WI38 (cell line): ENCODE measurements around the gene AKT1S1.

Experiments used
- H3K4me3 ChIP-seq: 2 replicates; pipeline ENCODE4 v1.5.1; 2011; ENCODE audit warnings: low read depth, mild to moderate bottlenecking, control low read depth, low read length
- TF ChIP-seq, protein P1 (sequence below): IDR thresholded peaks from 2 replicates; pipeline ENCODE4 v1.5.1; 2012; ENCODE audit warnings: low read depth, mild to moderate bottlenecking, control low read depth, low read length

The AKT1S1 gene

DNA sequence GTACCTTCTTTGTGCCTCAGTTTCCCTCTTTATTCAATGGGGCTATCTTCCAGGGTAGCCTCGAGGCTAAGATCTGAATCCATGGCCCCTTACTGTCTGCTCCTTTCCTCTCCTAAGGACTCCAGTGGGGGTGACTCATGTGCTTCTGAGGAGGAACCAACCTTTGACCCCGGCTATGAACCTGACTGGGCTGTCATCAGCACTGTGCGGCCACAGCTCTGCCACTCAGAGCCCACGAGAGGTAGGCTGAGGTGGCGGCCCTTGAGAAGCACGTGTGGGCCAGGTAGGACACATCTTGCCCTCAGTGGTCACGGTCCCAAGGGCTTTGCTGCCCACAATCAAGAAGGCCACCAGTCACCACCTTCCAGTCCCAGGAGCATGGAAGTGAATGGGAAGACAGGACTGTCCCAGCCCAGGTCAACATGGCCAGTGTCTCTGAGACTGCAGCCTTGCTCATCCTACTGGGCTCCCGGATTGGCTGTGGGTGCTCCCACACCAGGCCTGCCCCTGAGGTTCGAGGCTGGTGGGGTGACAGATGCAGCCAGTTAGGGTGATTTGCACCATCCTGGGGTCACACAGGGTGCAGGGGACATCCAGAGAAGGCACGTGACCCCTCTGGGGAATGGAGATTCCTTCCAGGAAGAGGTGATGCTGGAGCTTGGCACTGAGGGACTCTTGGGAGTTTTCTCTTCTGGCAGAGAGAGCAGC lies 3.2 kb upstream of the AKT1S1 start:
- TF ChIP-seq, protein P1, sequence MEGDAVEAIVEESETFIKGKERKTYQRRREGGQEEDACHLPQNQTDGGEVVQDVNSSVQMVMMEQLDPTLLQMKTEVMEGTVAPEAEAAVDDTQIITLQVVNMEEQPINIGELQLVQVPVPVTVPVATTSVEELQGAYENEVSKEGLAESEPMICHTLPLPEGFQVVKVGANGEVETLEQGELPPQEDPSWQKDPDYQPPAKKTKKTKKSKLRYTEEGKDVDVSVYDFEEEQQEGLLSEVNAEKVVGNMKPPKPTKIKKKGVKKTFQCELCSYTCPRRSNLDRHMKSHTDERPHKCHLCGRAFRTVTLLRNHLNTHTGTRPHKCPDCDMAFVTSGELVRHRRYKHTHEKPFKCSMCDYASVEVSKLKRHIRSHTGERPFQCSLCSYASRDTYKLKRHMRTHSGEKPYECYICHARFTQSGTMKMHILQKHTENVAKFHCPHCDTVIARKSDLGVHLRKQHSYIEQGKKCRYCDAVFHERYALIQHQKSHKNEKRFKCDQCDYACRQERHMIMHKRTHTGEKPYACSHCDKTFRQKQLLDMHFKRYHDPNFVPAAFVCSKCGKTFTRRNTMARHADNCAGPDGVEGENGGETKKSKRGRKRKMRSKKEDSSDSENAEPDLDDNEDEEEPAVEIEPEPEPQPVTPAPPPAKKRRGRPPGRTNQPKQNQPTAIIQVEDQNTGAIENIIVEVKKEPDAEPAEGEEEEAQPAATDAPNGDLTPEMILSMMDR = no peak
- no peak overlapping the region for H3K4me3 ChIP-seq

DNA sequence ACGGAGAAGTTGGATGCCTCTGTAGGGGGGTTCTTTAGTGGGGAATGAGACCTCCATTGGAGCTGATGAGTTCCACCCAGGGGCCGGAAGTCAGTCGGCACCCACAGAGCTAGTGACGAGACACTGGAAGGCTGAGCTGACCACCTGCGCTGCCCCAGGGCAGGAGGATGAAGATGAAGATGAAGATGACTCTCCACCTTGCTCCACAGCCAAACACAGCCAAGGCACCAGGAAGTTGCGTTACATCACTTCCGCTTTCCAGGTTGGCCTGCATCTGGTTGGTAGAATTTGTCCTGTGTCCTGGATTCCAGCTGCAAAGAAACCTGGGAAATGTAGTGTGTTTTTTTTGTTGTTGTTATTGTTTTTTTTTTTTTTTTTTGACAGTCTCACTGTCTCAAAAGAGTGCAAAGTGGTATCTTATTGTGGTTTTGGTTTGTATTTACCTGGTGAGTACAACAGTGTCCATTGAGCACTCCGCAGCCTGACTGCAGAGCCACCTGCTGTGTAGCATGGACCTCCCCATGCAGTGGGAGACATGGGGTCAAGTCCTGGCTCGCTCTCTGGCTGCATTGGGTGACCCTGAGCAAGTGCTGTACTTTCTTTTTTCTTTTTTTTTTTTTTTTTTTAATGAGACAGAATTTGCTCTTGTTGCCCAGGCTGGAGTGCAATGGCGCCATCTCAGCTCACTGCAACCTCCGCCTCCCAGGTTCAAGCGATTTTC lies 2.2 kb upstream of the AKT1S1 start:
- H3K4me3 ChIP-seq = no peak overlapping the region
- TF ChIP-seq, protein P1 = no peak

DNA sequence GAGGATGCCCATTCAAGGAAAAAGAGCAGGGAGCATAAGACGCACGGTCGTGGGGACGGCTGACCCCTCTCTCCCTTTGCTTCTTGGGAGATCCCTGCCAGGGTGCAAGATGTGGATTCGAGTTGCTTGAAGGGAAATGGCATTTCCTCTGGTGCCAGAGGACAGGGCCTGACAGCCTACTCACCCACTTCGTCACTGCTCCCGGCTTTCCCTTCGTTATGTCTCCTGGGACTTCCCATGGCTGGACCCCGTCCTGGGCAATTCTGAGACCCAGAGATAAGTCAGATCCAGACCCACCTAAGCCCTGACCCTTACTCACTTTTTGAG lies 1.6 kb upstream of the AKT1S1 start:
- TF ChIP-seq, protein P1 = no peak
- H3K4me3 ChIP-seq = peak overlapping the region; percentile 89

DNA sequence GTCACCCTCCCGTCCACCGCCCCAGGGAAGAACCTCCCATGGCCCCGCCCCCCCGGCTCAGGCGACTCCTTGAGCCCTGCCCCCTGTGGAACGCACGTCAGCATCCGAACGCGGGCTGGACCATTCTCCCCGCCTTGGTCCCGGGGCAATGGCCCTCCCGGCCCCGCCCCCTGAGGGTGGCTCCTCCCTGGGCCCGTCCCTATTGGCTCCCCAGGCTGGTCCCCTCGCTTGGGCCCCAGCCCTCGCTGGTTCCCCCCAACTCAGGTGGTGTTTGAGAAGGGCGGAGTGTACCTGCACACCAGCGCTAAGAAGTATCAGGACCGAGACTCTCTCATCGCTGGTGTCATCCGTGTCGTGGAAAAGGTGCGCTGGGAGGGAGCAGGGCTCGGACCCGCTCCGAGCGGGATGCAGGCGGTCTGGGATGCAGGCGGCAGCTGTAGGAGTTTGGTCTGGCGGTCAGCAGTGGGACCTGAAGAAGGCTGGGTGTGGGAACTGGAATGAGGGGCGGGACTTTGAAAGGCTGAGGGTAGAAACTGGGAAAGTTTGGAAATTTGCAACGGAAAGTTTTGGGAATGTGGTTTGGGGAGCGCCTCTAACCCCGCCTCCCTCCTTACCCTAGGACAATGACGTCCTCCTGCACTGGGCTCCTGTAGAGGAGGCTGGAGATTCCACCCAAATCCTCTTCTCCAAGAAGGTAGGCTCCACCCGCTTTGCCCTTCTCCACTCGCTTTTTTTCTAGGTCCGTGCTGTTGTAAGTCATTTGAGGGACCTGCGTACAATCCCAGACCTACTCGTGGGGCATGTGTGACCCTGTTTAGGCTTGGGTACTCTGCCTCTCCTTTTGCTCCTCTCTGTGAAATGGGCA lies 956 bp upstream of the AKT1S1 start:
- H3K4me3 ChIP-seq = peak overlapping the region; percentile 89
- TF ChIP-seq, protein P1 = no peak

DNA sequence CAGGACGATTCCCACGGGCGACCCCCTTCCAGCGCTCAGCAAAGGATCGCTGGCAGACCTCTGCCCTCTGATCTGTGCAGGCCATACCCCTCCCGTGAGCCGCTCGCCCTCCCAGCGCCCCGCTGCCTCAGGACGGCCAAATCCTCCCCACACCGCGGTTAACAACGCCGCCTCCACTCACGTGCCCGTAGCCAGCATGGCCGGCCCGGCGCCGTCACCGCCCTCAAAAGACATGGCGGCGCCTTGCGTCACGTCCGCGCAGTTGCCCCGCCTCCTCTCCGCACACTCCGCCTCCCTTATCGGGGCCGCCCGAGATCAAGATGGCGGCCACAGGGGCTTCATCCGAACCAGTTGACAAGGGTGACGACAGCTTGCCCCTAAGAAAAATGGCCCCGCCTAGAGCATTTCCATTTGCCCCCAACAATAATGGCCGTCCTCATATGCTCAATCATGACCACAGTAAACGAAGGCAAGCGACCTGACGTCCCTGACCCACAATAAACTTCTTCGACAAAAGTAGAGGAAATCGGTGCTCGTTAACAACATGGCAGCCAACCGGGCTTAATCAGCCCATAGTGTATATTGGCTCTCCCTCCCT lies 634 bp downstream of the AKT1S1 start:
- peak overlapping the region; percentile 89 for H3K4me3 ChIP-seq
- TF ChIP-seq, protein P1 = no peak

DNA sequence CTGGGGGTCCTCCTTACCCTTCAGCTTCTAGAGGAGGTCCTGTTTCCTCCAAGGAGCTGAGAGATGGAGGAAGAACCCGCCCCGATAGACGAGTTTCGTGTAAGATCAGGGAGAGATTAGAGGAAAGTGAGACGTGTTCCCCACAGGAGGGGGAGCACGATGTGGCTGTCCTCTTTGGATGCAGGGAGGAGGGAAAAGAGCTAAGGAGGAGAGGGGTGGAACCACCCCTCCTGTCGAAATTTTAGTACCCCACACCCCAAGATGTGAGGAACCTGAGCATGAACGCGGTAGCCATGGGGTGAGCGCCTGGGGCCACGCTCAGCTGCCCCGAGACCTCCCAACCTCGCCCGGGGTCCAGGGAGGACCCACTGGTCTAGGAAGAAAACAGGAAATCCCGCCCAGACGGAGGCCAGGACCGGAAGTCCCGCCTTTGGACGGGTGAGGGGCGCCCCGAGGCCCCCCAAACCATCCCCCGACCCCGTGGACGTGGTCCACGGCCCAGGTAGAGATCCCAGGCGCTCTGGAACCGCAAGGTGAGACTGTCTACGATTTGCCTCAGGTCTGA lies 1.2 kb downstream of the AKT1S1 start:
- TF ChIP-seq, protein P1 = no peak
- H3K4me3 ChIP-seq = peak overlapping the region; percentile 89
